CD14-positive monocyte (primary cell): Measurements from ENCODE around the gene TMEM220. TPM values are rescaled to one million over a fixed set of nuclear protein-coding genes. Genes with fewer than 3 reads are reported as not detected.

Experiments
- DNase-seq, 3 donors: peaks; one replicate each; pipeline ENCODE4 v3.0.0-alpha.2; 2011 to 2022
- H2AFZ ChIP-seq: 2 replicates; pipeline ENCODE4 v1.6.0; 2012; ENCODE audit warnings: mild to moderate bottlenecking, low read depth, low read length, inconsistent platforms; ENCODE audit not compliant: insufficient read depth, poor library complexity, severe bottlenecking
- H3K27ac ChIP-seq, 2 donors: 1 replicate in 1 of 2; 2 replicates in 1 of 2; pipeline ENCODE4 v1.5.1; 2012 to 2013; ENCODE audit warnings: low read length in 2 of 2, control low read depth in 1 of 2, inconsistent platforms in 1 of 2, low read depth in 1 of 2, mild to moderate bottlenecking in 1 of 2
- H3K27me3 ChIP-seq, 2 donors: one replicate each; pipeline versions ENCODE4 v1.6.0 to v1.6.1; 2011 to 2013; ENCODE audit warnings: low read length in 2 of 2; ENCODE audit not compliant: control insufficient read depth in 2 of 2, insufficient read depth in 2 of 2
- H3K36me3 ChIP-seq, 2 donors: replicated peaks in 1 of 2; 1 replicate in 1 of 2; 2 replicates in 1 of 2; pipeline versions ENCODE4 v1.5.1 to v1.6.1; 2012 to 2013; ENCODE audit warnings: low read length in 2 of 2, control low read depth in 1 of 2, inconsistent platforms in 1 of 2, mild to moderate bottlenecking in 1 of 2; ENCODE audit not compliant: insufficient read depth in 2 of 2, control insufficient read depth in 1 of 2
- H3K4me1 ChIP-seq, 2 donors: 1 replicate in 1 of 2; 2 replicates in 1 of 2; pipeline versions ENCODE4 v1.5.1 to v1.6.1; 2012 to 2013; ENCODE audit warnings: low read length in 2 of 2, control low read depth in 1 of 2, inconsistent platforms in 1 of 2, mild to moderate bottlenecking in 1 of 2, moderate library complexity in 1 of 2; ENCODE audit not compliant: insufficient read depth in 2 of 2, control insufficient read depth in 1 of 2
- H3K4me2 ChIP-seq: replicated peaks from 2 replicates; pipeline ENCODE3; 2012; ENCODE audit warnings: low read length, moderate library complexity, mild to moderate bottlenecking; ENCODE audit not compliant: poor library complexity, severe bottlenecking; ENCODE audit errors: extremely low read depth
- H3K4me3 ChIP-seq, 3 experiments: fragments of 200-600 bp in 1 of 3; sonication (generic) in 1 of 3; replicated peaks in 1 of 3; 1 replicate in 2 of 3; 2 replicates in 1 of 3; pipeline ENCODE4 v1.5.1; 2011 to 2013; ENCODE audit warnings: low read length in 3 of 3, mild to moderate bottlenecking in 3 of 3, control low read depth in 2 of 3, low read depth in 2 of 3, inconsistent platforms in 1 of 3, moderate library complexity in 1 of 3
- H3K79me2 ChIP-seq: 2 replicates; pipeline ENCODE4 v1.6.0; 2012; ENCODE audit warnings: mild to moderate bottlenecking, control low read depth, inconsistent platforms, low read length, moderate library complexity; ENCODE audit not compliant: insufficient read depth
- H3K9ac ChIP-seq: 2 replicates; pipeline ENCODE4 v1.6.0; 2017; ENCODE audit warnings: low read length, mild to moderate bottlenecking; ENCODE audit not compliant: insufficient read depth, poor library complexity, severe bottlenecking
- H3K9me3 ChIP-seq, 2 donors: replicated peaks in 1 of 2; 1 replicate in 1 of 2; 2 replicates in 1 of 2; pipeline versions ENCODE4 v1.5.1 to v1.6.1; 2012 to 2013; ENCODE audit warnings: low read length in 2 of 2, control low read depth in 1 of 2; ENCODE audit not compliant: control insufficient read depth in 1 of 2, insufficient read depth in 1 of 2
- H4K20me1 ChIP-seq: 2 replicates; pipeline ENCODE4 v1.6.0; 2012; ENCODE audit warnings: mild to moderate bottlenecking, low read length, control low read depth, moderate library complexity; ENCODE audit not compliant: insufficient read depth
- H3K27ac Mint-ChIP-seq, 7 donors: one replicate each; pipeline ENCODE4 v1.8.0; 2020; ENCODE audit warnings: mild to moderate bottlenecking in 7 of 7, mixed read lengths in 7 of 7, moderate library complexity in 6 of 7, inconsistent platforms in 2 of 7
- H3K27me3 Mint-ChIP-seq, 3 donors: one replicate each; pipeline ENCODE4 v1.8.0; 2021 to 2022; ENCODE audit warnings: low read depth in 3 of 3, mild to moderate bottlenecking in 3 of 3, mixed read lengths in 3 of 3, moderate library complexity in 3 of 3, inconsistent platforms in 1 of 3
- H3K36me3 Mint-ChIP-seq, 2 donors: one replicate each; pipeline ENCODE4 v1.8.0; 2020; ENCODE audit warnings: mixed read lengths in 2 of 2, inconsistent platforms in 1 of 2, mild to moderate bottlenecking in 1 of 2
- H3K4me1 Mint-ChIP-seq: one replicate; pipeline ENCODE4 v1.8.0; 2020; ENCODE audit warnings: mild to moderate bottlenecking, mixed read lengths
- H3K4me3 Mint-ChIP-seq, 2 donors: one replicate each; pipeline ENCODE4 v1.8.0; 2020; ENCODE audit warnings: mild to moderate bottlenecking in 2 of 2, mixed read lengths in 2 of 2, moderate library complexity in 1 of 2
- H3K9me3 Mint-ChIP-seq, 7 donors: one replicate each; pipeline ENCODE4 v1.8.0; 2020 to 2022; ENCODE audit warnings: mixed read lengths in 7 of 7, mild to moderate bottlenecking in 6 of 7, moderate library complexity in 6 of 7, inconsistent platforms in 2 of 7
- WGBS: methylation state at CpG from one replicate; pipeline ENCODE4 v1.1.5; 2013; ENCODE audit warnings: missing lambda C conversion rate; ENCODE audit not compliant: insufficient coverage; 5-methylcytosine and 5-hydroxymethylcytosine counted together
- intact Hi-C, 2 donors: fragments of 100-400 bp; cut with micrococcal nuclease; formaldehyde crosslinking; loops; one replicate each; pipeline versions ENCODE4 v1.15.0 to v1.15.1; 2023
- polyA plus RNA-seq, 3 donors: library from polyadenylated mRNA; depleted of rRNA in 1 of 3; unstranded in 2 of 3; stranded (reverse) in 1 of 3; fragments of 300-500 nt in 2 of 3; fragments of >200 nt in 1 of 3; fragmentation: Illumina TruSeq in 2 of 3; gene quantifications; 1 replicate in 2 of 3; 2 replicates in 1 of 3; pipeline ENCODE4 v1.2.3, GENCODE V29; 2012 to 2021
- TF ChIP-seq, protein P1 (sequence below): fragments of 200-600 bp; IDR thresholded peaks from one replicate; pipeline ENCODE4 v1.8.0; 2022; ENCODE audit warnings: antibody characterized with exemption, mild to moderate bottlenecking

TMEM220 gene
- polyA plus RNA-seq, 3 donors: 0.33 to 4.8 (median 1.1) TPM

DNA sequence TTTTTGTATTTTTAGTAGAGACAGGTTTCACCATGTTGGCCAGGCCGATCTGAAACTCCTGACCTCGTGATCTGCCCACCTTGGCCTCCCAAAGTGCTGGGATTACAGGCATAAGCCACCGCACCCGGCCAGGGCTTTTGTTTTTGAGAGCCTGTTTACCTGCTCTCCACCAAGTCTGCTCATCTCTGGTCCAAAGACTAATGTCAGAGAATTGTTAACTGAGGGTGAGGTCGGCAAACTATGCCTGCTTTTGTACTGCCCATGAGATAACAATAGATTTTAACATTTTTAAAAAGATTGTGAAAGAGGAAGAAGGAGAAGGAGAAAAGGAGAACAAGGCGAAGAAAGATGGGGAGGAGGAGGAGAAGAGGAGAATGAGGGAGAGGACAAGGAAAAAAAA is 48.1 kb upstream of the TMEM220 start:
- H3K4me2 ChIP-seq: no peak overlapping the region
- H3K4me3 Mint-ChIP-seq: no peak overlapping the region
- no peaks in the 10 kb centered on the region for H3K27me3 ChIP-seq
- H3K4me1 Mint-ChIP-seq: peaks cover 27% of the 10 kb centered on the region
- peaks cover 9 to 17% of the 10 kb centered on the region in 2 donors for H3K4me1 ChIP-seq
- peaks cover 6 to 15% (median 10%) of the 10 kb centered on the region in 7 donors for H3K9me3 Mint-ChIP-seq
- DNase-seq: no peak
- H3K4me3 ChIP-seq: no peak overlapping the region
- peak overlapping the region in 5 of 7 donors; percentile 26 to 75 (median 61) for H3K27ac Mint-ChIP-seq
- intact Hi-C loops: no loop called here
- H2AFZ ChIP-seq: no peak overlapping the region
- H3K9ac ChIP-seq: no peak overlapping the region
- no peaks in the 10 kb centered on the region for H4K20me1 ChIP-seq
- peaks cover 0 to 6% of the 10 kb centered on the region in 2 donors for H3K9me3 ChIP-seq
- WGBS: 60% methylated on average over 3 of the region's 6 CpGs
- no peaks in the 10 kb centered on the region for H3K27me3 Mint-ChIP-seq
- H3K27ac ChIP-seq: no peak overlapping the region
- H3K79me2 ChIP-seq: no peaks in the 10 kb centered on the region
- peaks cover 0 to 6% of the 10 kb centered on the region in 2 donors for H3K36me3 Mint-ChIP-seq
- TF ChIP-seq, protein P1, sequence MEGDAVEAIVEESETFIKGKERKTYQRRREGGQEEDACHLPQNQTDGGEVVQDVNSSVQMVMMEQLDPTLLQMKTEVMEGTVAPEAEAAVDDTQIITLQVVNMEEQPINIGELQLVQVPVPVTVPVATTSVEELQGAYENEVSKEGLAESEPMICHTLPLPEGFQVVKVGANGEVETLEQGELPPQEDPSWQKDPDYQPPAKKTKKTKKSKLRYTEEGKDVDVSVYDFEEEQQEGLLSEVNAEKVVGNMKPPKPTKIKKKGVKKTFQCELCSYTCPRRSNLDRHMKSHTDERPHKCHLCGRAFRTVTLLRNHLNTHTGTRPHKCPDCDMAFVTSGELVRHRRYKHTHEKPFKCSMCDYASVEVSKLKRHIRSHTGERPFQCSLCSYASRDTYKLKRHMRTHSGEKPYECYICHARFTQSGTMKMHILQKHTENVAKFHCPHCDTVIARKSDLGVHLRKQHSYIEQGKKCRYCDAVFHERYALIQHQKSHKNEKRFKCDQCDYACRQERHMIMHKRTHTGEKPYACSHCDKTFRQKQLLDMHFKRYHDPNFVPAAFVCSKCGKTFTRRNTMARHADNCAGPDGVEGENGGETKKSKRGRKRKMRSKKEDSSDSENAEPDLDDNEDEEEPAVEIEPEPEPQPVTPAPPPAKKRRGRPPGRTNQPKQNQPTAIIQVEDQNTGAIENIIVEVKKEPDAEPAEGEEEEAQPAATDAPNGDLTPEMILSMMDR: no peak
- H3K36me3 ChIP-seq: no peaks in the 10 kb centered on the region

DNA sequence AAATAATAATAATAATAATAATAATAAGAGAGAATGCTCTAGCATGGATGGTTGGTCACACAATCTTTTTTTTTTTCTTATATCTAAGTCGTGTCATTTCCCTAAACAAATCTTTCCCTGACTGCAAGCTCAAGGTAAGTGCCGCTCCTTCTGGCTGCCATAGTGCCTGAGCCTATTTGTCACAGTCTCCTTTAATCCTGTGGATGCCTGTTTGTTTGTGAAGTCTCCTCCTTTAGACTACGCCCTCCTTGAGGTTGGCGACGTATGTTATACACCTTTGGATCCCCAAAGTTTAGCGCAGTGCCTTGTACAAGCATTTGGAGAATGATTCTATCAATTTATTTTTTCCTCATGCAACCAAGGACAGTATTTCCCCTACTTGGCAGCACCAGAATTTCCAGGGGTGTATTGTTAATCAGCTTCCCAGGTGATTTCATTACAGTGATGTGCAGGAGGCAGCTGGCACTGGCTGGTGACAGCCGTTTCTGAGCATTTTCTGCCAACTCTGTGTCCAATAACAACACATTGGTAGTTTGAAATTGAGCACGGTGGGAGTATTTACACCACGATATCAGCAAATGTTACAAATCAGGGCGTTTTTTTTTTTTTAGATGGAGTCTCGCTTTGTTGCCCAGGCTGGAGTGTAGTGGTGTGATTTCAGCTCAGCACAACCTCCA is 47.4 kb upstream of the TMEM220 start:
- H3K4me3 Mint-ChIP-seq: no peak overlapping the region
- WGBS: no CpG with 5 or more reads among the region's 11 CpGs
- H3K36me3 ChIP-seq: no peaks in the 10 kb centered on the region

More for the DNA sequence above, 47.4 kb upstream of the TMEM220 start:
- peaks cover 9 to 17% of the 10 kb centered on the region in 2 donors for H3K4me1 ChIP-seq
- peaks cover 0 to 9% of the 10 kb centered on the region in 2 donors for H3K9me3 ChIP-seq
- H3K27me3 ChIP-seq: no peaks in the 10 kb centered on the region
- no peaks in the 10 kb centered on the region for H4K20me1 ChIP-seq
- peaks cover 6 to 12% (median 10%) of the 10 kb centered on the region in 7 donors for H3K9me3 Mint-ChIP-seq
- H3K36me3 Mint-ChIP-seq: peaks cover 0 to 6% of the 10 kb centered on the region in 2 donors
- intact Hi-C loops: no loop called here
- TF ChIP-seq, protein P1: no peak
- H2AFZ ChIP-seq: no peak overlapping the region
- no peaks in the 10 kb centered on the region for H3K79me2 ChIP-seq
- H3K4me3 ChIP-seq: no peak overlapping the region
- H3K27ac Mint-ChIP-seq: peak overlapping the region in 3 of 7 donors; percentile 25 to 37 (median 32)
- H3K4me1 Mint-ChIP-seq: peaks cover 29% of the 10 kb centered on the region
- no peaks in the 10 kb centered on the region for H3K27me3 Mint-ChIP-seq
- H3K4me2 ChIP-seq: no peak overlapping the region
- no peak overlapping the region for H3K27ac ChIP-seq
- no peak overlapping the region for H3K9ac ChIP-seq
- DNase-seq: no peak
